Fibroblast of mammary gland (primary cell): Measurements from ENCODE around the gene LCN10.
"Not testable (repeated sequence)": the region's sequence is repeated elsewhere in the genome, so short reads cannot be mapped to it uniquely, and the experiment has no call there.

Experiments used
- DNase-seq: peaks from one replicate; pipeline ENCODE4 v3.0.0-alpha.2; 2010; ENCODE audit warnings: low read depth
- H3K4me3 ChIP-seq: 2 replicates; pipeline ENCODE4 v1.5.1; 2011; ENCODE audit warnings: low read depth, mild to moderate bottlenecking, low read length, moderate library complexity; ENCODE audit not compliant: control insufficient read depth
- TF ChIP-seq, protein P1 (sequence below): conservative IDR thresholded peaks from 2 replicates; pipeline ENCODE4 v1.5.1; 2011; ENCODE audit warnings: low read depth, low read length, inconsistent platforms; ENCODE audit not compliant: control insufficient read depth, insufficient read depth

Gene LCN10

DNA sequence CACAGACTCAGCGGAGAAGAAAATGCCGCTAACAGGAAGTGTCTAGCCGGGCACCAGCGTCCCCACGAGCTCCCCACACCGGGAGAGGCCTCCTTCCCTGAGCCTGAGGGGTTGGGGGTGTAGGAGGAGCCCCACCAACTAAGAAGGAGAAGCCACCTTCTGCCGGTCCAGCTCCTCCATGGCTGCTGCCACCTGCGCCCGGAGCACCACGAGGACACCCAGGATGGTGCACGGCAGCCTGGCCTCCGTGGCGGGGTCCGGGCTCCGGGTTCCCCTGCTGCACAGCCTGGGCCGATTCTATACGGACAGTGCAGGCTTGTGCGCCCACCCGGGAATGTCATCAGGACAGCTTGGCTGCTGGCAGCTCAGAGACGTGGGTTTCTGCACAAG, 15.0 kb upstream of the LCN10 start:
- no peak overlapping the region for H3K4me3 ChIP-seq
- TF ChIP-seq, protein P1, sequence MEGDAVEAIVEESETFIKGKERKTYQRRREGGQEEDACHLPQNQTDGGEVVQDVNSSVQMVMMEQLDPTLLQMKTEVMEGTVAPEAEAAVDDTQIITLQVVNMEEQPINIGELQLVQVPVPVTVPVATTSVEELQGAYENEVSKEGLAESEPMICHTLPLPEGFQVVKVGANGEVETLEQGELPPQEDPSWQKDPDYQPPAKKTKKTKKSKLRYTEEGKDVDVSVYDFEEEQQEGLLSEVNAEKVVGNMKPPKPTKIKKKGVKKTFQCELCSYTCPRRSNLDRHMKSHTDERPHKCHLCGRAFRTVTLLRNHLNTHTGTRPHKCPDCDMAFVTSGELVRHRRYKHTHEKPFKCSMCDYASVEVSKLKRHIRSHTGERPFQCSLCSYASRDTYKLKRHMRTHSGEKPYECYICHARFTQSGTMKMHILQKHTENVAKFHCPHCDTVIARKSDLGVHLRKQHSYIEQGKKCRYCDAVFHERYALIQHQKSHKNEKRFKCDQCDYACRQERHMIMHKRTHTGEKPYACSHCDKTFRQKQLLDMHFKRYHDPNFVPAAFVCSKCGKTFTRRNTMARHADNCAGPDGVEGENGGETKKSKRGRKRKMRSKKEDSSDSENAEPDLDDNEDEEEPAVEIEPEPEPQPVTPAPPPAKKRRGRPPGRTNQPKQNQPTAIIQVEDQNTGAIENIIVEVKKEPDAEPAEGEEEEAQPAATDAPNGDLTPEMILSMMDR = no peak
- no peak for DNase-seq

DNA sequence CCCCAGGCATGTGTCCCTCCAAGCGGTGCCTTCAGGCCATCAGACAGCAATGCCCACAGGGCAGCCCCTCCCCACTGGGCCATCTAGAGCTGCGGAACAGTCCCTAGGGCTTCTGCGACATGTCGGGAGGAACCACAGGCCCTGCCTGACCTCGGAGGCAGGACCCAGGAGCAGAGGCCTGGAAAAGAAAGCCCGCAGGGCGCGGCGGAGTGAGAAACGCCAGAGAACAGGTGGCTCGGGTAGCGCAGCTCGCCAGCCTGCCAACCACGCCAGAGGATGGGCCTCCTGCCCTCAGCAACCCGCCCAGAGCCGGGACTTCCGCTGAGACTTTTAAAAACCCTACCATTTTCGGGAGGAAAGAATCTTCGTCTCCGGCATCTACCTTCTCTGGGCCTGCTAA, 14.6 kb upstream of the LCN10 start:
- H3K4me3 ChIP-seq = no peak overlapping the region
- TF ChIP-seq, protein P1 = no peak
- DNase-seq = no peak

DNA sequence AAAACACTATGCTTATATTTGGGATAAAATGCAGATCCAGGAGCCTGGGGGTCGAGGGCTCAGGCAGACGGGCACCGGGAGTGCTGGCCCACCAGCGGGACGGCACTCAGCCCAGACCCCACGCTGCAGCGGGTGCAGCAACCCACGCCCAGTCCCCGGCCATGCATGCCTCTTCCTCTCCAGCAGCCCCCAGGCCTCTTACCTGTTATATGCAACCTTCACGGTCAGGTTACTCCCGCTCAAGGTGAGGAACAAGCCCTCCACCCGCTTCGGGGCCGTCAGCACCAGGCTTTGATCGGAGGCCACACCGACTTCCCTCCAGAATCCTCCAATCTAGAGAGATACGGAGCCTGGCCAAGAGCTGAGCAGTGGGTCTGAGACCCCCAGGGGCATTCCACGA, 14.1 kb upstream of the LCN10 start:
- no peak overlapping the region for H3K4me3 ChIP-seq
- TF ChIP-seq, protein P1 = no peak
- no peak for DNase-seq

DNA sequence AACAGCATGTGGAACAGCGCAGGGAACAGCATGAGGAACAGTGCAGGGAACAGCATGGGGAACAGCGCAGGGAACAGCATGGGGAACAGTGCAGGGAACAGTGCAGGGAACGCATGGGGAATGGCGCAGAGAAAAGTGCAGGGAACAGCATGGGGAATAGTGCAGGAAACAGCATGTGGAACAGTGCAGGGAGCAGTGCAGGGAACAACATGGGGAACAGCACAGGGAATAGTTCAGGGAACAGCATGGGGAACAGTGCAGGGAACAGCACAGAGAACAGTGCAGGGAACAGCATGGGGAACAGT, 13.3 kb upstream of the LCN10 start:
- TF ChIP-seq, protein P1 = no peak
- H3K4me3 ChIP-seq = no peak overlapping the region
- no peak for DNase-seq

DNA sequence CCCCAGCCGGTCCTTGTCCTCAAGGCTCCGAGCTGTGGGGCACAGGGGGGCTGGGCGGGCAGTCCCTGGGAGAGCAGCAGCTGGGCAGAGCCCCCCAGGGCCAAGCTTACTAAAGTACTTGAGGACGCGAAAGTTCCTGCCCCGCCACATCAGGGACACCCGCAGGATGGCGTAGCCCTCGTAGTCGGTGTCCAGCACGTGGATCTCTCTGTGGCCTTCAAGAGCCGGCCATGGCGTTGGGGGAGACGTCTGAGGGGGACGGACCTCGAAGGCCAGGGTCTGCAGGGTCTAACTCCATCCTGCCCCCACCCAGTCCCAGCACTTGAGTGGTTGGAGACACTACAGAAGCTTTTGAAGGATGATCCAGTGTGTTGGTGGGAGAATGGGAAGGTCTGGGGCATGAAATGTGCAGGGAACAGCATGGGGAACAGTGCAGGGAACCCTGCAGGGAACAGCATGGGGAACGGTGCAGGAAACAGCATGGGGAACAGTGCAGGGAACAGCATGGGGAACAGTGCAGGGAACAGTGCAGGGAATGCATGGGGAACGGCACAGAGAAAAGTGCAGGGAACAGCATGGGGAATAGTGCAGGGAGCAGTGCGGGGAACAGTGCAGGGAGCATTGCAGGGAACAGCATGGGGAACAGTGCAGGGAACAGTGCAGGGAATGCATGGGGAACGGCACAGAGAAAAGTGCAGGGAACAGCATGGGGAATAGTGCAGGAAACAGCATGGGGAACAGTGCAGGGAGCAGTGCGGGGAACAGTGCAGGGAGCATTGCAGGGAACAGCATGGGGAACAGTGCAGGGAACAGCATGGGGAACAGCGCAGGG, 12.8 kb upstream of the LCN10 start:
- DNase-seq, H3K4me3 ChIP-seq: not testable (repeated sequence)

DNA sequence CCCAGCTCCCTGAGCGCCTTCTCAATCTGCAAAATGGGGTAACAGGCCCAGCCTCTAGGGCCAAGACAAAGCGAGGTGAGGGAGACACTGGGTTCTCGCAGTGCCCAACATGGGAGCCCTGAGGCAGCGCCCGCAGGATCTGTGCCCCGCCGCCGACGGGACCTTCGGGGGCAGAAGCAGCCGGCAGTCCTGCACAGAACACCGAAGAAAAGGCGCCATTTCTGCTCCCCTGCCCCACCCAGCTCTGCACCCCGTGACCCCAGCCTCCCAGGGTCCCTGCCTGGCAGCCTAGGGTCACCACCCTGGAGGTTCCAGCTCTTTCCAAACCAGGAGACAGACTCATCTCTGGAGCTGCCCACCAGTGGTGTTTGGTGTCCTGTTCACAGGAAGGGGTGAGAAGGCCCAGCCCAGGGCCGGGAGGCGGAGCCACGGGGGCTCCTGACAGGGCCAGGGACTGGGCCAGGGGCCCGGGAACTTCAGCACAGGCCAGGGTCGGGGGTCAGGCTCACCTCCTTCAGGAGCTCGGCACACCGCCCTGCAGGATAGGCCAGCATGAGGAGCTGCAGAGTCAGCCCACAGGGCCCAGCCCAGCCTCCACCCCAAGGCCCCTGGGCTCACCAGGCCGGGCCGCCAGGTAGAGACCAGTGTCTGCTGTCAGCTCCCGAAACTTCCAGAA, 12.0 kb upstream of the LCN10 start:
- no peak overlapping the region for H3K4me3 ChIP-seq
- DNase-seq = no peak
- TF ChIP-seq, protein P1 = no peak

DNA sequence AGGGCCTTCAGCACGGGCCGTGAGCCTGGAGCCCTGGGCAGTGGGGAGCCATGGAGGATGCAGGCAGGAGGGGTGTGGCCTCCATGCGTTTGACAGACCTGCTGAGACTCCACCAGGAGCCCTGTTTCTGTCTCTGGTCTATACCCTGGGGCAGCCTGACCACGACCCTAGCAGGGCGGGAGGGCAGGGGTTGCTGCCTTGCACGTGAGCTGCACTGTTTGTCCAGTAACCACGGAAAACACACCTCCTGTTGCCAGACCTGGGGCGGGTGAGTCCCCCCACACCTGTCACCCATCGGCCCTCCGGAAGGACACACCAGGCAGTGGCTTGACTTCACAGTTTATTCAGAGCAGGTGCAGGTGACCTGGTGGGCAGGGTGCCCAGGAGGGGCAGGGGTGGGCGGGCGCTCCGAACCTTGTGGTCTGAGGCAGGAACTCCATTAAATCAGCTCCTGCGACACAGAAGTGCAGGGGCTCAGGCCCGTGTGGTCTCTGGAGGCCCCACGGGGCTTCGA, 11.4 kb upstream of the LCN10 start:
- DNase-seq = no peak
- TF ChIP-seq, protein P1 = no peak
- H3K4me3 ChIP-seq = no peak overlapping the region
